ES-I3 (cell line): Measurements from ENCODE around the gene FOXE1.

Source experiments
- H3K36me3 ChIP-seq: 2 replicates; pipeline ENCODE4 v1.6.1; 2013; ENCODE audit warnings: mild to moderate bottlenecking, low read length, control low read depth, moderate library complexity; ENCODE audit not compliant: insufficient read depth
- H3K4me1 ChIP-seq: 2 replicates; pipeline ENCODE4 v1.6.1; 2013; ENCODE audit warnings: mild to moderate bottlenecking, control low read depth, low read length; ENCODE audit not compliant: insufficient read depth
- H3K9ac ChIP-seq: 2 replicates; pipeline ENCODE4 v1.6.1; 2013; ENCODE audit warnings: low read depth, mild to moderate bottlenecking, low read length, moderate library complexity
- H3K9me3 ChIP-seq: 2 replicates; pipeline ENCODE4 v1.6.1; 2013; ENCODE audit warnings: mild to moderate bottlenecking, low read length, moderate library complexity; ENCODE audit not compliant: control insufficient read depth, insufficient read depth

Gene FOXE1

GRCh38 chr9:97852399-97853055 is 499 bp upstream of the FOXE1 start:
- H3K4me1 ChIP-seq, result 0 out of 2 replicates have a peak, but pooled peaks cover 6% of the 10 kb centered on the region
- H3K9me3 ChIP-seq, result no peaks in the 10 kb centered on the region

GRCh38 chr9:97853844-97854695 is 1.0 kb downstream of the FOXE1 start:
- Histone ChIP-seq H3K9me3 (no peaks in the 10 kb centered on the region), H3K36me3 (no peaks in the 10 kb centered on the region), H3K4me1 (0 out of 2 replicates have a peak, but pooled peaks cover 6% of the 10 kb centered on the region), H3K9ac (peak overlapping the region; percentile 62; the same call in 1 of the 2 replicates)

More at GRCh38 chr9:97852399-97853055, 499 bp upstream of the FOXE1 start:
- Histone ChIP-seq H3K9ac (peak overlapping the region; percentile 46; the same call in 1 of the 2 replicates), H3K36me3 (no peaks in the 10 kb centered on the region)

GRCh38 chr9:97854696-97855485 is 1.9 kb downstream of the FOXE1 start:
- H3K4me1 ChIP-seq, result 0 out of 2 replicates have a peak, but pooled peaks cover 6% of the 10 kb centered on the region
- H3K36me3 ChIP-seq, result no peaks in the 10 kb centered on the region
- peak overlapping the region; percentile 62; the same call in 1 of the 2 replicates for H3K9ac ChIP-seq
- H3K9me3 ChIP-seq, result no peaks in the 10 kb centered on the region

GRCh38 chr9:97855486-97855875 is 2.5 kb downstream of the FOXE1 start:
- 0 out of 2 replicates have a peak, but pooled peaks cover 6% of the 10 kb centered on the region for H3K4me1 ChIP-seq
- no peaks in the 10 kb centered on the region for H3K9me3 ChIP-seq
- H3K36me3 ChIP-seq, result no peaks in the 10 kb centered on the region
- peak overlapping the region; percentile 62; the same call in 1 of the 2 replicates for H3K9ac ChIP-seq

GRCh38 chr9:97855899-97856298 is 2.9 kb downstream of the FOXE1 start:
- no peaks in the 10 kb centered on the region for H3K9me3 ChIP-seq
- H3K9ac ChIP-seq, result no peak overlapping the region
- H3K4me1 ChIP-seq, result 0 out of 2 replicates have a peak, but pooled peaks cover 6% of the 10 kb centered on the region
- H3K36me3 ChIP-seq, result no peaks in the 10 kb centered on the region

- 0 out of 2 replicates have a peak, but pooled peaks cover 6% of the 10 kb centered on the region for H3K4me1 ChIP-seq
- H3K9ac ChIP-seq, result peak overlapping the region; percentile 31; the same call in 1 of the 2 replicates
- no peaks in the 10 kb centered on the region for H3K9me3 ChIP-seq
- no peaks in the 10 kb centered on the region for H3K36me3 ChIP-seq
Observed at GRCh38 chr9:97856857-97857605, 4.0 kb downstream of the FOXE1 start.

GRCh38 chr9:97857606-97858392 is 4.8 kb downstream of the FOXE1 start:
- Histone ChIP-seq H3K9me3 (no peaks in the 10 kb centered on the region), H3K36me3 (no peaks in the 10 kb centered on the region), H3K9ac (peak overlapping the region; percentile 31; the same call in 1 of the 2 replicates), H3K4me1 (0 out of 2 replicates have a peak, but pooled peaks cover 6% of the 10 kb centered on the region)

GRCh38 chr9:97858393-97858713 is 5.3 kb downstream of the FOXE1 start:
- Histone ChIP-seq H3K4me1 (0 out of 2 replicates have a peak, but pooled peaks cover 6% of the 10 kb centered on the region), H3K9me3 (no peaks in the 10 kb centered on the region), H3K9ac (no peak overlapping the region), H3K36me3 (no peaks in the 10 kb centered on the region)

GRCh38 chr9:97858826-97859225 is 5.8 kb downstream of the FOXE1 start:
- Histone ChIP-seq H3K9ac (no peak overlapping the region), H3K9me3 (no peaks in the 10 kb centered on the region), H3K36me3 (no peaks in the 10 kb centered on the region), H3K4me1 (0 out of 2 replicates have a peak, but pooled peaks cover 6% of the 10 kb centered on the region)

GRCh38 chr9:97859346-97859745 is 6.3 kb downstream of the FOXE1 start:
- Histone ChIP-seq H3K9me3 (no peaks in the 10 kb centered on the region), H3K9ac (no peak overlapping the region), H3K36me3 (no peaks in the 10 kb centered on the region), H3K4me1 (0 out of 2 replicates have a peak, but pooled peaks cover 6% of the 10 kb centered on the region)

- Histone ChIP-seq H3K9ac (no peak overlapping the region), H3K36me3 (no peaks in the 10 kb centered on the region), H3K9me3 (no peaks in the 10 kb centered on the region), H3K4me1 (0 out of 2 replicates have a peak, but pooled peaks cover 6% of the 10 kb centered on the region)
Observed at GRCh38 chr9:97860451-97861147, 7.6 kb downstream of the FOXE1 start.

- Histone ChIP-seq H3K9ac (no peak overlapping the region), H3K9me3 (no peaks in the 10 kb centered on the region)
Observed at GRCh38 chr9:97861148-97861475, 8.1 kb downstream of the FOXE1 start.

More at GRCh38 chr9:97861148-97861475, 8.1 kb downstream of the FOXE1 start:
- 0 out of 2 replicates have a peak, but pooled peaks cover 6% of the 10 kb centered on the region for H3K4me1 ChIP-seq
- no peaks in the 10 kb centered on the region for H3K36me3 ChIP-seq
